ENCODE measurements around the gene LARGE1.

DNA sequence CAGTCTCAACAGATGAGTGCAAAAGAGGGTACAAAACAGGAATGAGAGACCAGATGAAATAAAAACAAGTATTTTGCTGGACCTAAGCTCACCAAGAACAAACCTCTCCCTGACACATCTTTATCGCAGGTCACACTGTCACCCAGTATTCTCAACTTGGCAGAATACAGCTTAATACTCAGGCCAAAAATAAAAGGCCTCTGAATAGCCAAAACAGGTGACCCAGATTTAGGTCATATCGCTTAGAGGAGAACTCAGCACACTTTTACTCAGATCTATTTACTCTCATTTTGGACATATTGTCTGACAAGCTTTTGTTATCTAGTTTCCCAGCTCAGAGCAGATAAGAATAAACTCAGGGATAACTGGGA is 645.2 kb downstream of the LARGE1 start:
- TF ChIP-seq, protein P1, sequence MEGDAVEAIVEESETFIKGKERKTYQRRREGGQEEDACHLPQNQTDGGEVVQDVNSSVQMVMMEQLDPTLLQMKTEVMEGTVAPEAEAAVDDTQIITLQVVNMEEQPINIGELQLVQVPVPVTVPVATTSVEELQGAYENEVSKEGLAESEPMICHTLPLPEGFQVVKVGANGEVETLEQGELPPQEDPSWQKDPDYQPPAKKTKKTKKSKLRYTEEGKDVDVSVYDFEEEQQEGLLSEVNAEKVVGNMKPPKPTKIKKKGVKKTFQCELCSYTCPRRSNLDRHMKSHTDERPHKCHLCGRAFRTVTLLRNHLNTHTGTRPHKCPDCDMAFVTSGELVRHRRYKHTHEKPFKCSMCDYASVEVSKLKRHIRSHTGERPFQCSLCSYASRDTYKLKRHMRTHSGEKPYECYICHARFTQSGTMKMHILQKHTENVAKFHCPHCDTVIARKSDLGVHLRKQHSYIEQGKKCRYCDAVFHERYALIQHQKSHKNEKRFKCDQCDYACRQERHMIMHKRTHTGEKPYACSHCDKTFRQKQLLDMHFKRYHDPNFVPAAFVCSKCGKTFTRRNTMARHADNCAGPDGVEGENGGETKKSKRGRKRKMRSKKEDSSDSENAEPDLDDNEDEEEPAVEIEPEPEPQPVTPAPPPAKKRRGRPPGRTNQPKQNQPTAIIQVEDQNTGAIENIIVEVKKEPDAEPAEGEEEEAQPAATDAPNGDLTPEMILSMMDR (IDR thresholded peaks at IDR 0.05): no peak
- no peak for TF ChIP-seq POLR2AphosphoS5 (IDR thresholded peaks at IDR 0.05; ENCODE audit: low read depth, low read length)
- TF ChIP-seq, protein P2, sequence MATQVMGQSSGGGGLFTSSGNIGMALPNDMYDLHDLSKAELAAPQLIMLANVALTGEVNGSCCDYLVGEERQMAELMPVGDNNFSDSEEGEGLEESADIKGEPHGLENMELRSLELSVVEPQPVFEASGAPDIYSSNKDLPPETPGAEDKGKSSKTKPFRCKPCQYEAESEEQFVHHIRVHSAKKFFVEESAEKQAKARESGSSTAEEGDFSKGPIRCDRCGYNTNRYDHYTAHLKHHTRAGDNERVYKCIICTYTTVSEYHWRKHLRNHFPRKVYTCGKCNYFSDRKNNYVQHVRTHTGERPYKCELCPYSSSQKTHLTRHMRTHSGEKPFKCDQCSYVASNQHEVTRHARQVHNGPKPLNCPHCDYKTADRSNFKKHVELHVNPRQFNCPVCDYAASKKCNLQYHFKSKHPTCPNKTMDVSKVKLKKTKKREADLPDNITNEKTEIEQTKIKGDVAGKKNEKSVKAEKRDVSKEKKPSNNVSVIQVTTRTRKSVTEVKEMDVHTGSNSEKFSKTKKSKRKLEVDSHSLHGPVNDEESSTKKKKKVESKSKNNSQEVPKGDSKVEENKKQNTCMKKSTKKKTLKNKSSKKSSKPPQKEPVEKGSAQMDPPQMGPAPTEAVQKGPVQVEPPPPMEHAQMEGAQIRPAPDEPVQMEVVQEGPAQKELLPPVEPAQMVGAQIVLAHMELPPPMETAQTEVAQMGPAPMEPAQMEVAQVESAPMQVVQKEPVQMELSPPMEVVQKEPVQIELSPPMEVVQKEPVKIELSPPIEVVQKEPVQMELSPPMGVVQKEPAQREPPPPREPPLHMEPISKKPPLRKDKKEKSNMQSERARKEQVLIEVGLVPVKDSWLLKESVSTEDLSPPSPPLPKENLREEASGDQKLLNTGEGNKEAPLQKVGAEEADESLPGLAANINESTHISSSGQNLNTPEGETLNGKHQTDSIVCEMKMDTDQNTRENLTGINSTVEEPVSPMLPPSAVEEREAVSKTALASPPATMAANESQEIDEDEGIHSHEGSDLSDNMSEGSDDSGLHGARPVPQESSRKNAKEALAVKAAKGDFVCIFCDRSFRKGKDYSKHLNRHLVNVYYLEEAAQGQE (IDR thresholded peaks at IDR 0.05; ENCODE audit: insufficient read depth in 1 of 2, low read depth in 2 of 2, low read length in 1 of 2): no peak
- TF ChIP-seq TCF7L2 (IDR thresholded peaks at IDR 0.05; ENCODE audit: low read depth, low read length): no peak

Measured in Panc1 (cell line).